Ovary (tissue), 3 donors: ENCODE results near the gene ACAP3.

Experiments used
- CTCF ChIP-seq, 3 donors: fragments of 450-650 bp in 2 of 3; fragments of 200-600 bp in 1 of 3; IDR thresholded peaks; one replicate each; pipeline versions ENCODE4 v1.5.1 to v1.8.0; 2016 to 2022; ENCODE audit warnings: antibody characterized with exemption in 3 of 3, mild to moderate bottlenecking in 1 of 3
- EP300 ChIP-seq: sonication (generic); formaldehyde crosslinking; IDR thresholded peaks from one replicate; pipeline ENCODE4 v1.6.1; 2017; ENCODE audit warnings: antibody characterized with exemption
- donor health status: DM: no; HTN: no; CAD: no.

DNA sequence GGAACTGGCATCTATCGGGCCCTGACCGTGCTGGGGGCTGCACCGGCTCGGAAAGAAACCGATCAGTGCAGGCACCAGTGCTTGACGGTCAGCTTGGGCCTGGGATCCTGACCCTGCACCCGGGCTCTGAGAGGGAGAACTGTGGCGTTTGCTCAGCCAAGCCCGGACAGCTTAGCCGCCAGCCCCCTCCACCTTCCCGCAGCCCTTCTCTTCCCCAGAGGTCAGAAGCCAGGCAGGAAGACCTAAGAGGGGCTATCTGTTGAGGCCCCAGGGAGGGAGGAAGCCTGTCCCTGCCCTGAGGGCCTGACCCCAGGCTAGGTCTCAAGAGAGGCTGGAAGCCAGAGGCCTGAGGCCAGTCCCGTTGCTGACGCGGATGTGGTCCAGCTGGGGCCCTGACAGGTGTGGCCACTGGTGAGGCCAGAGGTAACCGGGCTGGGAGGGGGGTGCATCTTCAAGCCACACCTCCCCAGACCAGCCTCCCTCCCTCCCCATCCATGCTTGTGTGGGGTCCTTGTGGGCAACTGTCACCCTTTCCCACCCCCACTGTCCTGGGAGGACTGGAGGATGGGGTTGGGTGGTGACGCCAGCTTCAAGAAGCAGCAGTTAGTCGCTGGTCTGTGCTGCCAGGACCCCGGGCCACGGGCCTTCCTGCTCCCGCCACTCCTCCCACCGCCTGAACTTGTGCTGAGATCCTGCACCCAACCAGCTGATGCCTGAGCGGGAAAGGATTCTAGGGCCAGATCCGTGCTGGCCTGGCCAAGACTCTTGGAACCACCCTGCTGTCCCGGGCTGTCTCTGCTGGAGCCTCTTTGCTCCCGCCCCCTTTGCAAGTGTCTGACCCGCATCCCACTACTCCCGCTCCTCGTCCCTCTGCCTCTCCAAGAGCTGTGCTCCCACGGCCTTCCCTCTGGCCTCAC lies 44.0 kb upstream of the ACAP3 start:
- TF ChIP-seq CTCF (IDR thresholded peaks at IDR 0.05): no peak
- TF ChIP-seq EP300: no peak
